Mucosa of gallbladder (tissue), 1 donor: Measurements from ENCODE around the gene FANCM. TPM values are rescaled to one million over a fixed set of nuclear protein-coding genes. Genes with fewer than 3 reads are reported as not detected.
"Not testable (repeated sequence)": the region's sequence is repeated elsewhere in the genome, so short reads cannot be mapped to it uniquely, and the experiment has no call there.

Experiments used
- DNase-seq: peaks from one replicate; pipeline ENCODE4 v3.0.0-alpha.2; 2020; ENCODE audit warnings: low spot score
- total RNA-seq: library from RNA; stranded (reverse); gene quantifications from one replicate; pipeline ENCODE4 v1.2.1, GENCODE V29; 2021
- donor health status: DM: no; HTN: no; CAD: no.

Gene FANCM
- total RNA-seq, 1 donor from 2014 or later = 4.5 TPM

GRCh38 chr14:45144658-45145057 is 8.9 kb downstream of the FANCM start:
- DNase-seq = no peak

GRCh38 chr14:45145214-45145613 is 9.5 kb downstream of the FANCM start:
- DNase-seq = no peak

- no peak for DNase-seq
These were observed 13.9 kb downstream of the FANCM start for GRCh38 chr14:45149602-45150001.

GRCh38 chr14:45150386-45150890 is 14.7 kb downstream of the FANCM start:
- DNase-seq = no peak

GRCh38 chr14:45156067-45156466 is 20.3 kb downstream of the FANCM start:
- DNase-seq = no peak

GRCh38 chr14:45169906-45170305 is 34.2 kb downstream of the FANCM start:
- DNase-seq = no peak

- DNase-seq = no peak
These were observed 41.3 kb downstream of the FANCM start for GRCh38 chr14:45177076-45177475.

GRCh38 chr14:45181329-45181728 is 45.6 kb downstream of the FANCM start:
- no peak for DNase-seq

- no peak for DNase-seq
These were observed 46.1 kb downstream of the FANCM start for GRCh38 chr14:45181806-45182205.

GRCh38 chr14:45185100-45185814 is 49.5 kb downstream of the FANCM start:
- DNase-seq = no peak

- no peak for DNase-seq
These were observed 59.2 kb downstream of the FANCM start for GRCh38 chr14:45194964-45195363.

GRCh38 chr14:45198551-45198950 is 62.8 kb downstream of the FANCM start:
- no peak for DNase-seq

GRCh38 chr14:45199230-45199629 is 63.5 kb downstream of the FANCM start:
- no peak for DNase-seq

- no peak for DNase-seq
These were observed 66.2 kb downstream of the FANCM start for GRCh38 chr14:45201905-45202304.

- DNase-seq = no peak
These were observed 68.5 kb downstream of the FANCM start for GRCh38 chr14:45204241-45204640.

- no peak for DNase-seq
These were observed 74.4 kb downstream of the FANCM start for GRCh38 chr14:45210159-45210558.

- no peak for DNase-seq
These were observed 75.6 kb downstream of the FANCM start for GRCh38 chr14:45211295-45211694.

GRCh38 chr14:45212231-45212630 is 76.5 kb downstream of the FANCM start:
- DNase-seq = no peak

GRCh38 chr14:45213716-45214115 is 78.0 kb downstream of the FANCM start:
- DNase-seq = not testable (repeated sequence)

GRCh38 chr14:45214341-45214740 is 78.6 kb downstream of the FANCM start:
- DNase-seq = not testable (repeated sequence)

- no peak for DNase-seq
These were observed 86.9 kb downstream of the FANCM start for GRCh38 chr14:45222485-45223262.

GRCh38 chr14:45227566-45227965 is 91.8 kb downstream of the FANCM start:
- DNase-seq = no peak

GRCh38 chr14:45238988-45239387 is 103.3 kb downstream of the FANCM start:
- DNase-seq = no peak
